HEK293 (cell line): Measurements from ENCODE around the gene NRP1.

Experiments used
- CTCF ChIA-PET: fragments of 350-600 bp; formaldehyde crosslinking; extraction: SDS; loops from one replicate; lab custom pipeline; 2021; ENCODE audit warnings: antibody characterized with exemption; lab: Yijun Ruan, JAX
- POLR2A ChIA-PET: fragments of 300-600 bp; formaldehyde crosslinking; extraction: SDS; loops from one replicate; lab custom pipeline; 2020; ENCODE audit warnings: antibody characterized with exemption, inconsistent platforms; lab: Yijun Ruan, JAX
- H3K27ac ChIP-seq: fragments of 200-500 bp; sonication (Bioruptor generic); 2 replicates; pipeline ENCODE4 v1.5.1; 2014; ENCODE audit warnings: low read depth, low read length, control low read depth, inconsistent platforms; ENCODE audit errors: extremely low read depth
- H3K36me3 ChIP-seq, 2 experiments: fragments of 200-500 bp in 1 of 2; sonication (Bioruptor generic) in 1 of 2; 1 replicate in 1 of 2; 2 replicates in 1 of 2; pipeline ENCODE4 v1.5.1; 2014 to 2017; ENCODE audit warnings: inconsistent platforms in 2 of 2, low read length in 2 of 2; ENCODE audit not compliant: control insufficient read depth in 2 of 2, insufficient read depth in 1 of 2
- H3K4me1 ChIP-seq: fragments of 200-500 bp; sonication (Bioruptor generic); 2 replicates; pipeline ENCODE4 v1.5.1; 2014; ENCODE audit warnings: mild to moderate bottlenecking, low read length, inconsistent platforms; ENCODE audit not compliant: control insufficient read depth, insufficient read depth
- H3K4me3 ChIP-seq: 2 replicates; pipeline ENCODE4 v1.5.1; 2011; ENCODE audit warnings: low read depth, mild to moderate bottlenecking, control low read depth, low read length, moderate library complexity
- H3K9me3 ChIP-seq: fragments of 200-500 bp; sonication (Bioruptor generic); 2 replicates; pipeline ENCODE4 v1.5.1; 2014; ENCODE audit warnings: low read depth, low read length, inconsistent platforms; ENCODE audit not compliant: control insufficient read depth, insufficient read depth
- GFI1B ChIP-seq: fragments of 450-650 bp; formaldehyde crosslinking; IDR thresholded peaks from 2 replicates; pipeline ENCODE4 v1.5.1; 2016; ENCODE audit warnings: missing biosample characterization, missing genetic modification characterization
- HOXA7 ChIP-seq: sonication (generic); formaldehyde crosslinking; IDR thresholded peaks from 2 replicates; pipeline ENCODE4 v1.8.1; 2022; ENCODE audit warnings: missing genetic modification reagents, borderline replicate concordance
- HOXC10 ChIP-seq: sonication (generic); formaldehyde crosslinking; IDR thresholded peaks from 2 replicates; pipeline ENCODE4 v1.8.1; 2023; ENCODE audit warnings: mild to moderate bottlenecking, missing genetic modification reagents
- OSR2 ChIP-seq: fragments of 450-650 bp; formaldehyde crosslinking; IDR thresholded peaks from 2 replicates; pipeline ENCODE4 v1.5.1; 2016; ENCODE audit warnings: missing biosample characterization, missing genetic modification characterization
- SP3 ChIP-seq: fragments of 450-650 bp; formaldehyde crosslinking; IDR thresholded peaks from 2 replicates; pipeline ENCODE4 v1.5.1; 2016; ENCODE audit warnings: missing biosample characterization, missing genetic modification characterization
- ZNF202 ChIP-seq: fragments of 450-650 bp; formaldehyde crosslinking; IDR thresholded peaks from 2 replicates; pipeline ENCODE4 v1.5.1; 2016; ENCODE audit warnings: missing biosample characterization, missing genetic modification characterization, borderline replicate concordance
- ZNF223 ChIP-seq: fragments of 450-650 bp; formaldehyde crosslinking; IDR thresholded peaks from 2 replicates; pipeline ENCODE4 v1.5.1; 2016; ENCODE audit warnings: missing biosample characterization, missing genetic modification characterization
- ZNF266 ChIP-seq: fragments of 450-650 bp; formaldehyde crosslinking; IDR thresholded peaks from 2 replicates; pipeline ENCODE4 v1.5.1; 2016; ENCODE audit warnings: missing biosample characterization, missing genetic modification characterization, low read depth
- ZNF302 ChIP-seq: fragments of 450-650 bp; formaldehyde crosslinking; IDR thresholded peaks from 2 replicates; pipeline ENCODE4 v1.5.1; 2016; ENCODE audit warnings: missing biosample characterization, missing genetic modification characterization, low read depth
- ZNF354C ChIP-seq: fragments of 450-650 bp; formaldehyde crosslinking; IDR thresholded peaks from 2 replicates; pipeline ENCODE4 v1.5.1; 2016; ENCODE audit warnings: missing biosample characterization, missing genetic modification characterization, low read depth, borderline replicate concordance
- ZNF473 ChIP-seq: fragments of 450-650 bp; formaldehyde crosslinking; IDR thresholded peaks from 2 replicates; pipeline ENCODE4 v1.5.1; 2017; ENCODE audit warnings: missing biosample characterization, missing genetic modification characterization
- ZNF48 ChIP-seq: fragments of 450-650 bp; formaldehyde crosslinking; IDR thresholded peaks from 2 replicates; pipeline ENCODE4 v1.5.1; 2016; ENCODE audit warnings: missing biosample characterization, missing genetic modification characterization
- ZNF548 ChIP-seq: fragments of 450-650 bp; formaldehyde crosslinking; IDR thresholded peaks from 2 replicates; pipeline ENCODE4 v1.5.1; 2016; ENCODE audit warnings: missing biosample characterization, missing genetic modification characterization
- ZNF560 ChIP-seq: fragments of 450-650 bp; formaldehyde crosslinking; IDR thresholded peaks from 2 replicates; pipeline ENCODE4 v1.5.1; 2017; ENCODE audit warnings: missing biosample characterization, missing genetic modification characterization, borderline replicate concordance
- ZNF571 ChIP-seq: fragments of 450-650 bp; formaldehyde crosslinking; IDR thresholded peaks from 2 replicates; pipeline ENCODE4 v1.5.0; 2017; ENCODE audit warnings: missing biosample characterization, missing genetic modification characterization
- ZNF596 ChIP-seq: fragments of 450-650 bp; IDR thresholded peaks from 2 replicates; pipeline ENCODE4 v1.5.0; 2018; ENCODE audit warnings: missing biosample characterization, mild to moderate bottlenecking, missing genetic modification characterization, moderate library complexity
- ZNF654 ChIP-seq: fragments of 450-650 bp; formaldehyde crosslinking; IDR thresholded peaks from 2 replicates; pipeline ENCODE4 v1.5.1; 2016; ENCODE audit warnings: low read depth, missing biosample characterization, missing genetic modification characterization
- ZNF670 ChIP-seq: fragments of 450-650 bp; formaldehyde crosslinking; IDR thresholded peaks from 2 replicates; pipeline ENCODE4 v1.5.1; 2016; ENCODE audit warnings: missing biosample characterization, missing genetic modification characterization, low read depth
- ZNF677 ChIP-seq: fragments of 450-650 bp; IDR thresholded peaks from 2 replicates; pipeline ENCODE4 v1.5.0; 2018; ENCODE audit warnings: missing biosample characterization, mild to moderate bottlenecking, missing genetic modification characterization, moderate library complexity
- TF ChIP-seq, protein P1 (sequence below): fragments of 450-650 bp; formaldehyde crosslinking; IDR thresholded peaks from 2 replicates; pipeline ENCODE4 v1.5.1; 2016; ENCODE audit warnings: missing biosample characterization, missing genetic modification characterization
- TF ChIP-seq, protein P2 (sequence below): fragments of 450-650 bp; formaldehyde crosslinking; IDR thresholded peaks from 2 replicates; pipeline ENCODE4 v1.5.0; 2017; ENCODE audit warnings: missing biosample characterization, missing genetic modification characterization, borderline replicate concordance
- TF ChIP-seq, protein P3 (sequence below): fragments of 450-650 bp; formaldehyde crosslinking; conservative IDR thresholded peaks from 2 replicates; pipeline ENCODE4 v1.5.1; 2016; ENCODE audit warnings: low read depth, missing biosample characterization, missing genetic modification characterization
- TF ChIP-seq, protein P4 (sequence below): fragments of 450-650 bp; formaldehyde crosslinking; IDR thresholded peaks from 2 replicates; pipeline ENCODE4 v1.5.1; 2017; ENCODE audit warnings: missing biosample characterization, missing genetic modification characterization

The NRP1 gene

DNA sequence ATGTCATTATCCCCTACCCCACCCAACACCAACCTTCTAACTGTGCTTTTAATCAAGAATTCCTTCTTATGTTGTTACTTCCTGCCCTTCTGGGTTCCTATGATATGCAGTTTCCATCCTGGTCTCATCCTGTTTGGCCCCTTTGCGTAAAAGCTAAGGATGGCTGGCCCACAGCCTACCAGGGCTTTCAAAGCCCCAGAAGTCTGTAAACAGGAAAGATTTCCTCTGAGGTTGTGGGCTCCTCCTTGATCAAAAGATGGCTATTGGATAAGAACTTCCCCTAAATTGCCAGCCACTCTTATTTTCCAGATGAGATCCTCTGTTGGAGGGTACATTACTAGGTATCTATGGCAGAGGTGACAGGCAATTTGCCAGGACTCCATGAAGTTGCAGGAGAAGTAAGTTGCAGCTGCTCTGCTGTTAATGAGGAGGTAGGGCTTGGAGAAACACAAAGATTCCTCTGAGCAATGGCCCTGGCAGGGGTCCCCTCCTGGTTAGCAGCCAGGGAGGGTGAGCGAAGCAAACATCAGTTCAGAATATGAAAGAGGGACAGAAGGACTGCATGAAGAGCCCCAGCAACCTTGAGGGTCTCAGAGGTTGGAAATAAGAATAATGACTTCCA lies 32.1 kb downstream of the NRP1 start:
- TF ChIP-seq, protein P1, sequence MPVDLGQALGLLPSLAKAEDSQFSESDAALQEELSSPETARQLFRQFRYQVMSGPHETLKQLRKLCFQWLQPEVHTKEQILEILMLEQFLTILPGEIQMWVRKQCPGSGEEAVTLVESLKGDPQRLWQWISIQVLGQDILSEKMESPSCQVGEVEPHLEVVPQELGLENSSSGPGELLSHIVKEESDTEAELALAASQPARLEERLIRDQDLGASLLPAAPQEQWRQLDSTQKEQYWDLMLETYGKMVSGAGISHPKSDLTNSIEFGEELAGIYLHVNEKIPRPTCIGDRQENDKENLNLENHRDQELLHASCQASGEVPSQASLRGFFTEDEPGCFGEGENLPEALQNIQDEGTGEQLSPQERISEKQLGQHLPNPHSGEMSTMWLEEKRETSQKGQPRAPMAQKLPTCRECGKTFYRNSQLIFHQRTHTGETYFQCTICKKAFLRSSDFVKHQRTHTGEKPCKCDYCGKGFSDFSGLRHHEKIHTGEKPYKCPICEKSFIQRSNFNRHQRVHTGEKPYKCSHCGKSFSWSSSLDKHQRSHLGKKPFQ (tag by site-specific recombination): no peak
- TF ChIP-seq, protein P2, sequence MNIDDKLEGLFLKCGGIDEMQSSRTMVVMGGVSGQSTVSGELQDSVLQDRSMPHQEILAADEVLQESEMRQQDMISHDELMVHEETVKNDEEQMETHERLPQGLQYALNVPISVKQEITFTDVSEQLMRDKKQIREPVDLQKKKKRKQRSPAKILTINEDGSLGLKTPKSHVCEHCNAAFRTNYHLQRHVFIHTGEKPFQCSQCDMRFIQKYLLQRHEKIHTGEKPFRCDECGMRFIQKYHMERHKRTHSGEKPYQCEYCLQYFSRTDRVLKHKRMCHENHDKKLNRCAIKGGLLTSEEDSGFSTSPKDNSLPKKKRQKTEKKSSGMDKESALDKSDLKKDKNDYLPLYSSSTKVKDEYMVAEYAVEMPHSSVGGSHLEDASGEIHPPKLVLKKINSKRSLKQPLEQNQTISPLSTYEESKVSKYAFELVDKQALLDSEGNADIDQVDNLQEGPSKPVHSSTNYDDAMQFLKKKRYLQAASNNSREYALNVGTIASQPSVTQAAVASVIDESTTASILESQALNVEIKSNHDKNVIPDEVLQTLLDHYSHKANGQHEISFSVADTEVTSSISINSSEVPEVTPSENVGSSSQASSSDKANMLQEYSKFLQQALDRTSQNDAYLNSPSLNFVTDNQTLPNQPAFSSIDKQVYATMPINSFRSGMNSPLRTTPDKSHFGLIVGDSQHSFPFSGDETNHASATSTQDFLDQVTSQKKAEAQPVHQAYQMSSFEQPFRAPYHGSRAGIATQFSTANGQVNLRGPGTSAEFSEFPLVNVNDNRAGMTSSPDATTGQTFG (tag by site-specific recombination): no peak
- TF ChIP-seq ZNF202 (no peak), GFI1B (tag by site-specific recombination) (no peak), ZNF302 (tag by site-specific recombination) (no peak), ZNF654 (tag by site-specific recombination) (no peak), ZNF48 (no peak), ZNF670 (tag by site-specific recombination) (no peak), ZNF560 (no peak), ZNF571 (tag by site-specific recombination) (no peak), ZNF548 (tag by site-specific recombination) (no peak)
- TF ChIP-seq, protein P3, sequence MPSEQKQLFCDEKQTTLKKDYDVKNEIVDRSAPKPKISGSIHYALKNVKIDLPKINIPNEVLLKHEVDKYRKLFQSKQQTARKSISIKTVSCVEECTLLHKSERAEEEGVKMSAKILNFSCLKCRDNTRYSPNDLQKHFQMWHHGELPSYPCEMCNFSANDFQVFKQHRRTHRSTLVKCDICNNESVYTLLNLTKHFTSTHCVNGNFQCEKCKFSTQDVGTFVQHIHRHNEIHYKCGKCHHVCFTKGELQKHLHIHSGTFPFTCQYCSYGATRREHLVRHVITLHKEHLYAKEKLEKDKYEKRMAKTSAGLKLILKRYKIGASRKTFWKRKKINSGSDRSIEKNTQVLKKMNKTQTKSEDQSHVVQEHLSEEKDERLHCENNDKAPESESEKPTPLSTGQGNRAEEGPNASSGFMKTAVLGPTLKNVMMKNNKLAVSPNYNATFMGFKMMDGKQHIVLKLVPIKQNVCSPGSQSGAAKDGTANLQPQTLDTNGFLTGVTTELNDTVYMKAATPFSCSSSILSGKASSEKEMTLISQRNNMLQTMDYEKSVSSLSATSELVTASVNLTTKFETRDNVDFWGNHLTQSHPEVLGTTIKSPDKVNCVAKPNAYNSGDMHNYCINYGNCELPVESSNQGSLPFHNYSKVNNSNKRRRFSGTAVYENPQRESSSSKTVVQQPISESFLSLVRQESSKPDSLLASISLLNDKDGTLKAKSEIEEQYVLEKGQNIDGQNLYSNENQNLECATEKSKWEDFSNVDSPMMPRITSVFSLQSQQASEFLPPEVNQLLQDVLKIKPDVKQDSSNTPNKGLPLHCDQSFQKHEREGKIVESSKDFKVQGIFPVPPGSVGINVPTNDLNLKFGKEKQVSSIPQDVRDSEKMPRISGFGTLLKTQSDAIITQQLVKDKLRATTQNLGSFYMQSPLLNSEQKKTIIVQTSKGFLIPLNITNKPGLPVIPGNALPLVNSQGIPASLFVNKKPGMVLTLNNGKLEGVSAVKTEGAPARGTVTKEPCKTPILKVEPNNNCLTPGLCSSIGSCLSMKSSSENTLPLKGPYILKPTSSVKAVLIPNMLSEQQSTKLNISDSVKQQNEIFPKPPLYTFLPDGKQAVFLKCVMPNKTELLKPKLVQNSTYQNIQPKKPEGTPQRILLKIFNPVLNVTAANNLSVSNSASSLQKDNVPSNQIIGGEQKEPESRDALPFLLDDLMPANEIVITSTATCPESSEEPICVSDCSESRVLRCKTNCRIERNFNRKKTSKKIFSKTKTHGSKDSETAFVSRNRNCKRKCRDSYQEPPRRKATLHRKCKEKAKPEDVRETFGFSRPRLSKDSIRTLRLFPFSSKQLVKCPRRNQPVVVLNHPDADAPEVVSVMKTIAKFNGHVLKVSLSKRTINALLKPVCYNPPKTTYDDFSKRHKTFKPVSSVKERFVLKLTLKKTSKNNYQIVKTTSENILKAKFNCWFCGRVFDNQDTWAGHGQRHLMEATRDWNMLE (tag by site-specific recombination): no peak
- TF ChIP-seq, all 188 proteins: peak for 0
- ChIA-PET CTCF (no interaction called here), POLR2A (no interaction called here)
- peaks cover 5% of the 10 kb centered on the region for H3K4me1 ChIP-seq
- no peak overlapping the region for H3K27ac ChIP-seq
- no peaks in the 10 kb centered on the region for H3K36me3 ChIP-seq
- no peak overlapping the region for H3K4me3 ChIP-seq
- H3K9me3 ChIP-seq: no peaks in the 10 kb centered on the region

DNA sequence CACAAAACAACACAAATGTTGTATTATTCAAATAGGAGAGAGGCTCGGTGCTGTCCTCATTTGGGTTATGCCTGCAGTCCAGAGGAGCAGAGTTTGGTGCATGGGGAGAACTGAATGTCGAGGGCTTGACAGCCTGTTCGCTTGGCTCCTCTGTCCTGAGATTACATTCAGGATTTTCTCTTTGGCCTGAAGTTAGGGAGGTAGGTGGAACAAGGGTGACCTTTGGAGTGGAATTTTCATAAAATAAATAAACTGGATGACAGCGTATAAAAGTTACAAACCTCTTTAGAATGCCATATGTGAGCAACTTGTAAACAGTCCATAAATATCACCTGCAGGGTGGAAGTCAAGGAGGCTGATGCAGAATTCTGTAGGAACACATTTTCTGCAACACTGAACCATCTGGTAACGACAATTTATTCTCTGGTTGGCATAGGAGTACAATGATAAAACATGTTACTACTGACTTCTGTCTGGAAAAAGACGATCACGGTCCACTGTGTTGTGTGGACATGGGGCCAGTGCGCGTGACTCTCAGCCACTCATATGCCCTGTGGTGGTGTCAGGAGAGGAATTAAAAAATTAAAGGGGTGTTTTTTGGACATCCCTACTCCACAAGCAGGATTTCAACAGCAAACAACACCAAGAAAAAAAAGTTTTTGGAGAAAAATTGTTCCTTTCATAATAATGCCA lies 33.2 kb downstream of the NRP1 start:
- TF ChIP-seq ZNF677: no peak
- TF ChIP-seq ZNF266 (tag by site-specific recombination): no peak
- no peak for TF ChIP-seq SP3 (tag by site-specific recombination)
- TF ChIP-seq HOXA7: no peak
- TF ChIP-seq, protein P4, sequence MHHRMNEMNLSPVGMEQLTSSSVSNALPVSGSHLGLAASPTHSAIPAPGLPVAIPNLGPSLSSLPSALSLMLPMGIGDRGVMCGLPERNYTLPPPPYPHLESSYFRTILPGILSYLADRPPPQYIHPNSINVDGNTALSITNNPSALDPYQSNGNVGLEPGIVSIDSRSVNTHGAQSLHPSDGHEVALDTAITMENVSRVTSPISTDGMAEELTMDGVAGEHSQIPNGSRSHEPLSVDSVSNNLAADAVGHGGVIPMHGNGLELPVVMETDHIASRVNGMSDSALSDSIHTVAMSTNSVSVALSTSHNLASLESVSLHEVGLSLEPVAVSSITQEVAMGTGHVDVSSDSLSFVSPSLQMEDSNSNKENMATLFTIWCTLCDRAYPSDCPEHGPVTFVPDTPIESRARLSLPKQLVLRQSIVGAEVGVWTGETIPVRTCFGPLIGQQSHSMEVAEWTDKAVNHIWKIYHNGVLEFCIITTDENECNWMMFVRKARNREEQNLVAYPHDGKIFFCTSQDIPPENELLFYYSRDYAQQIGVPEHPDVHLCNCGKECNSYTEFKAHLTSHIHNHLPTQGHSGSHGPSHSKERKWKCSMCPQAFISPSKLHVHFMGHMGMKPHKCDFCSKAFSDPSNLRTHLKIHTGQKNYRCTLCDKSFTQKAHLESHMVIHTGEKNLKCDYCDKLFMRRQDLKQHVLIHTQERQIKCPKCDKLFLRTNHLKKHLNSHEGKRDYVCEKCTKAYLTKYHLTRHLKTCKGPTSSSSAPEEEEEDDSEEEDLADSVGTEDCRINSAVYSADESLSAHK (tag by site-specific recombination): no peak
- no peak for TF ChIP-seq ZNF473 (tag by site-specific recombination)
- no peak for TF ChIP-seq ZNF596 (tag by site-specific recombination)
- no peak for TF ChIP-seq ZNF354C (tag by site-specific recombination)
- TF ChIP-seq ZNF654 (tag by site-specific recombination): no peak
- TF ChIP-seq ZNF223 (tag by site-specific recombination): no peak
- TF ChIP-seq OSR2 (tag by site-specific recombination): no peak
- TF ChIP-seq ZNF560: no peak
- no peak for TF ChIP-seq HOXC10 (CRISPR knock-in tag)
- no peaks in the 10 kb centered on the region for H3K9me3 ChIP-seq
- H3K4me3 ChIP-seq: no peak overlapping the region
- no peaks in the 10 kb centered on the region for H3K36me3 ChIP-seq
- peaks cover 2% of the 10 kb centered on the region; the same call in 1 of the 2 replicates for H3K4me1 ChIP-seq
- POLR2A ChIA-PET: no interaction called here
- CTCF ChIA-PET: no interaction called here
- H3K27ac ChIP-seq: no peak overlapping the region
